Activated CD8-positive, alpha-beta memory T cell treated with anti-CD3 and anti-CD28 coated beads for 4 hours (primary cell): ENCODE results near the gene CUEDC1.
"Not testable (repeated sequence)": the region's sequence is repeated elsewhere in the genome, so short reads cannot be mapped to it uniquely, and the experiment has no call there.

Experiments
- DNase-seq, 2 donors: peaks; one replicate each; pipeline ENCODE4 v3.0.0-alpha.2; 2020; ENCODE audit warnings: low read depth in 2 of 2

The CUEDC1 gene

DNA sequence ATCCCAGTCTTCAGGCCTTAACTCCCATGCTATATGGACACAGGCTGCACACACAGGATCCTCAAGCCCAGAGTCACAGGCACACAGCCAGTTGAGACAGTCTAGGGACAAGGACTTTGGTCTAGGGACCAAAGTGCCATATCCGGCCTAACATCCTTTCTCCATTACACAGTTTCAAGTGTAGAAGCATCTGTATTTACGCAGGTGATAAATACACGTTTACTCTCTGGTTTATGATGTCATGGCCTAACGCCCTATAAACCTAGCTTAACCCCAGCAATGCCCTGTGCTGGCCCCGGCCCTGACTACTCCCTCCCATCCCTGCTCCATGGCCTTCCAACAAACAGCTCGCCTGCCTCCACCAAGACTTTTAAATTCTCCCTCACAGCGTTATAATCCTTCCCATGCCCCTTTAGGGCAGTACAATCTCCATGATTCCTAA lies 17.1 kb downstream of the CUEDC1 start:
- no peak for DNase-seq

DNA sequence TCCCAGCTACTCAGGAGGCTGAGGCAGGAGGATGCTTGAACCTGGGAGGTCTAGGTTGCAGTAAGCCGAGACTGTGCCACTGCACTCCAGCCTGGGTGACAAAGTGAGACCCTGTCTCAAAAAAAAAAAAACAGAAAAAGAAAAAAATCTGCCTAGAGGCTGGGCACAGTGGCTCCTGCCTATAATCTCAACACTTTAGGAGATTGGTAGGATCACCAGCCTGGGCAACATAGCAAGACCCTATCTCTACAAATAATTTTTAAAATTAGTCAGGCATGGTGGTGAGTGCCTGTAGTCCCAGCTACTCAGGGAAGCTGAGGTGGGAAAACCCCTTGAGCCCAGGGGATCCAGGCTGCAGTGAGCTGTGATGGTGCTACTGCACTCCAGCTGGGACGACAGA lies 17.7 kb downstream of the CUEDC1 start:
- DNase-seq, result no peak

DNA sequence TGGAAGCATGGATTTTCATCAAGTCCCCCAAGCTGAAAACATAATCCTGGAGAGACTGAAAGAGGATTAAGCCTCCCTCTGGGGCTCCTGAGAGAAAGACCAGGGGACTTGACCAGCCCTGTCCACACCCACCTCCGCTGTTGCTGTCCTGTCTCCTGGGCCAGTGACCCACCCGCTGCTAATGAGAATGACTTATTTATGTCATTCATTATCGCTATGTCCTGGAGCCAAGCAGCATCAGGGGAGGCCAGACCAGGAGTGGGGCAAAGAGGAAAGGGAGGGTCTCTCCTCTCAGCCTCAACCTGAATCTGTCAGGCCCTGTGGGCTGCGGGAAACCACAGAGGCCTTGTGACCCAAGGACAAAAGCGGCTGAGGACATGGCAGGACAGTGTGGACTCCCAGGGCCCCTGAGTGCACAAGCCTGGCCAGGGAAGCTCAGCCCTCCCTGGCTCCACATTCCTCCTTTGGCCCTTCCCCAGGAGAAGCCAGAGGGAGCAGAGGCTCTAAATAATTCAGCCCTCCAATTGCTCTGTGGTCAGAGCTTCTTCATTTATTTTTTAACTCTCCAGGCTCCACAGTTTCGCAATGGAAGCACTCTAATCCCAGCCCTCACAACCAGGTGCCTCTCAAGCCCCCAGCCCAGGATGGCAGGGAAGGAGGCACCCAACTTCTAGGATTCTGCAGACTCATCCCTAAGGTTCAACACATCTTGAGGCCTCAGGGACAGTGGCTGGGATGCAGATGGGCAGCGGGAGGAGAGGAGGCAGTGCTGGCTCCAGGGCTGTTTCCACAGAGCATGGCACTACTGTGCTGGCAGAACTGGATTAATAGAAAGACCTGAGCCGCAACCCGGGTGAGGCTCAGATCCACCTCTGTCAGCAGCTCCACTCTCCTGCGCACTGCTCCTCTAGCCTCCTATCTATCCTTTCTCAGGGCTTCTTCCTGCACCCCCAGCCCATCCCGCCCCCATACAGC lies 19.1 kb downstream of the CUEDC1 start:
- no peak for DNase-seq

DNA sequence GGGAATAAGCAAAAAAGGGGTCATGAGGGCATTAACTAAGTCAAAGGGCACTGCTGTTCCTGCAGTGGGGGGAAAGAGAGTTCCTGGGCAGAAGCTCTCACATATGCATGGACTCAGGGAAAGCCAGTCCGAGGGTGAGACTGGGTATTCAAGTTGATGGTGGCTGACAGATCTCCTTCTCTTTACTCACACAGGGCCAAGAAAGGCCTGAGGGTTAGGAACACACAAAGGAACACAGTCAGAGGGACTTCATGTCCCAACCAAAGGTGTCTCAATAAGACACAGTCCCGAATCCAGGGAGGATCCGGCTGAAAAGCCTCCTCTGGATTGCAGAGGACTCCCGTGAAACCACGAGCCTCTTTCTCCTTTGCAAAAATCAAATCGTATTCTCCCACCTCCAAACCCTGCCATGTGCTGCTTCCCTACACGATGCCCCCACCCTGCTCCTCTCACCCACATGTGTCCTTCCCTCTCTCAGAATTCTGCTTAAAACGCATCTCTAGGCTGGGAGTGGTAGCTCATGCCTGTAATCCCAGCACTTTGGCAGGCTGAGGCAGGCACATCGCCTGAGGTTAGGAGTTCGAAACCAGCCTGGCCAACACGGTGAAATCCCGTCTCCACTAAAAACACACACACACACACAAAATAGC lies 23.6 kb downstream of the CUEDC1 start:
- DNase-seq, result no peak

DNA sequence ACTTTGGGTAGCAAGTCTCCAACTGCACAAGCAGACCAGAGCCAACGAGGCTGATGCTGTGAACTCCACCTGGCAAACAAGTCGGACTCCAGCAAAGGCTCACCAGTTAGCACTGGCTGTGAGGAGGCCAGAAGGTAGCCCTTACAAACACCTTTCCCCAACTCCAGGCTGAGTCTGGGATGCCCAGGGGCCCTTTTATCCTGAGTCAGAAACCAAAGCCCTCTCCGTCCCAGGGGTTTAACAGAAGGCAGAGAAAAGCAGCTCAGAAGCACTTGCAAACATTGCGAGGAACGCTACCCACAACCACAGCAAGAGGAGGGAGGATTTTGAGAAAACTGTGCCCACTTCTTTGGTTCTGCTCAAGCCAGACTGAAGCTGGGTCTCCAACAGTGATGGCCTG lies 25.0 kb downstream of the CUEDC1 start:
- no peak for DNase-seq

DNA sequence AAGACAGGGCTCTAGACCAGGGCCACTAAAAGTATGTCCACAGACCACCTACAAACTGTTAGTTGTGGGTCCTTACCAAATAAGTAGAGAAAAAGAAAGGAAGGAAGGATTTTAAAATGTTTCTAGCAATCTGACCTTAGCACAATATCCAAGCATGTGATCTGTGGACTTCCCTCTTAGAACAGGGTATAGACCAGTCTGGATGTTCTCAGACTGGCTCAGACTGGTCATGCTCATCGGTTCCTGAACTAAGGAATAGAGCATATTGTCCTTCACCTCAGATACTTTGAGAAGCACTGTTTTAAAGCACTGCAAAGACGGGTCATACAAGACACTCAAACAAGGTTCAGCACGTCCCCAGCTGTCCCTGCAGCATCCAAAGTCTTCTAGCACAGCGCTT lies 25.8 kb downstream of the CUEDC1 start:
- DNase-seq, result no peak

DNA sequence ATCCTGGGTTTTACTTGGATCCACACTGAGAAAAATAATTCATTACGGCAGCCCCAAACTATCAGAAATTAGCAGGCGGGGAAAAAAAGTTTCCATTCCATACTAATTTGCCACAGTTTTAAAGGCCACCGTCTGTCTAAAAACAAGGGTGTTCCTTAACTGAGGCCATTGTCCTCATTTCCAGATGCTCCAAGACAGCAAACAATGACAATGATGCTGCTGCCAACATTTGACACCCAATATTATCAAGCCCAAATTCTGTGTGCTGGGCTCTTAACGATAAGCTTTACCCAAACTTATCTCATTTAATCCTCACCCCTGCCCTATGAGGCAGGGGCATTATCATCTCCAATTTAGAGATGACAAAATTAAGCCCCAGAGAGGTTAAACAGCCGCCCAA lies 26.3 kb downstream of the CUEDC1 start:
- DNase-seq, result no peak

DNA sequence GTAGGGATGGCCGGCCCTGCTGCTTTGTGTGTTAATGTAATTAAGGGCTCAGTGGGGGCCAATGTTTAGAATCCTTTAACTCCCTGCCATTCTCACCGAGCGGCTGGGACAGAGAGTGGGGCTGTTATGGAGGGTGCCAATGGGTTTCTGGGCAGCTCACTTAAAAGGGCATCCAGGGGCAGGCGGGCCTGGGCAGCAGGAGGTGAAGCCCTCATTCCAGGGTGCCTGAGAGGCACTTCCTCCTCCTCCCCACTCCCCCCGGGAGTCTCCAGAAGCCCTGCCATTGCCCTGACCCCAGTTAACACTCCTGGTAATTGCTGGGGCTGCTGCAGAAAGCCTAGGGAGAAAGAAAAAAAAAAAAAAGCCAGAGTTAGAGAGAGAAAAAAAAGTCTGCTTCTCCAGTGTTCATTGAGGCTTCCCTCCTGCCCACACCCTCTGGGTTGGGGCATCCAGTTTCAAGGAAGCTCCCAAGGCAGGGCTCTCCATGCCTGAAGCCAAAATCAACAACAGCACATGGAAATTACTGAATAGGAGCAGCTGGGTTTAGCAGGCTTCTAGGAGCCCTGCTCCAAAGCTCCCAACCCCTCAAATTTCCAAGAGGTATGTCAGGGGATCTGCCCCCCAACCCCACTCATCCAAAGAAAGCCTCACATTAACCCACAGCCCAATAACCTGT lies 28.0 kb downstream of the CUEDC1 start:
- DNase-seq, result no peak

DNA sequence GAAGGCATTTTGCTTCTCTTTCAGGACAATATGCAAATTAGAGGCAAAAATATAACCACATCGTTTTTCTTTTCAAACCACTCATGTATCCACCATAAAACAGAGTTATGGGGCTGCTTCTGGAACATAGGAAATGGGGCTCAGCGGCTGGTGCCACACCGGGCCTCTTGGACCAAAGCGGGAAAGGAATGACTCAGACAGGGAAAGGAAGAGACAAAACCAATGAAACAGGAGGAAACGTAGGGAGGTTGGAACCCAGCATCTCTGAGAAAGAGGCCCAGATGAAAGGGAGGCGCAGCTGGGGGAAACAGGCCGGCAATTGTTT lies 28.5 kb downstream of the CUEDC1 start:
- DNase-seq, result no peak

DNA sequence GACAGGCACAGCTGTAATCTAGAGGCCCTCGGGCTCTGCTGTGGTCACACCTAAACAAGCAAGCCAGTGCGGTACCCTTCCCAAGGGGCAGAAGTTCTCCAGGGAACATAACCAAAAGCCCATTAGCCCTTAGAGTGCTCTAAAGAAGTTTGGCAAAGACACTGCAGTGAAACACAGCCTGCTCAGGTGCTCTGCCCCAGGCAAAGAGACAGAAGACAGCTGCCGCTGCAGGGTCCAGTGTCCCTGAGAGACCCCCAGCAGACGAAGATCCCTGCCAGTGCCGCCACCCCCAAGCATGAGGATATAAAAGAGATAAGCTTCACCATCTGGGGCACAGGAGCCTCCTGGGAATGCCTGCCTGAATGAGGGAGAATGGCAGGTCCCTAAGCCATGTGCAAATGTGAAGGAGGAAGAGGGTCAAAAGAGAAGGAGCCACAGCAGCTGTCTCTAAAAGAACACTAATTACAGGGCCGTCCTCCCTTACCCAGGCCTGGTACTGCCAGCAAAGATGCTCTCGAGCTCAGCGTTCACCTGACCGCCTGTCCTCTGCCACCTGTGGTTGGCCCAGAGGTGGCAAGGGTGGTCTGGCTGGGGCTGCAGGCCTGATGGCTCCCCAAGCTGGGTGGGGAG lies 29.7 kb downstream of the CUEDC1 start:
- no peak for DNase-seq

DNA sequence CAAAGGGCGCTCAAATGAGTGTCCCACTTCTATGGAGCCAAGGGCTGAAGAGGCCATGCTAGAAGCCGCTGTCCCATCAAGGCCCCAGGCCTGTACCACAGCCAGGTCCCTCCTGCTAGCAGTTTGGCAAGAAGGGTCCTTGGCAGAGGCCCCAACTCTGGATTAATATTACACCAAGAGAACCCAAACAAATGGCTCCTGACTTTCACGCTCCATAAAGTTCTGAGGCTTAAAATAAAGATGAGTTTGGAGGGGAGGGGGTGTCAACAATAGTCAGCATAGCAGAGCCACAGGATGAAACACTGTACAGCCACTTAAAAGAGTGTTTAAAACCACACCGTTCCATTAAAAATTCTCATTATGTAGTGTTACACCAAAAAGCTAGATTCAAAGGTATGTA lies 30.5 kb downstream of the CUEDC1 start:
- no peak for DNase-seq

DNA sequence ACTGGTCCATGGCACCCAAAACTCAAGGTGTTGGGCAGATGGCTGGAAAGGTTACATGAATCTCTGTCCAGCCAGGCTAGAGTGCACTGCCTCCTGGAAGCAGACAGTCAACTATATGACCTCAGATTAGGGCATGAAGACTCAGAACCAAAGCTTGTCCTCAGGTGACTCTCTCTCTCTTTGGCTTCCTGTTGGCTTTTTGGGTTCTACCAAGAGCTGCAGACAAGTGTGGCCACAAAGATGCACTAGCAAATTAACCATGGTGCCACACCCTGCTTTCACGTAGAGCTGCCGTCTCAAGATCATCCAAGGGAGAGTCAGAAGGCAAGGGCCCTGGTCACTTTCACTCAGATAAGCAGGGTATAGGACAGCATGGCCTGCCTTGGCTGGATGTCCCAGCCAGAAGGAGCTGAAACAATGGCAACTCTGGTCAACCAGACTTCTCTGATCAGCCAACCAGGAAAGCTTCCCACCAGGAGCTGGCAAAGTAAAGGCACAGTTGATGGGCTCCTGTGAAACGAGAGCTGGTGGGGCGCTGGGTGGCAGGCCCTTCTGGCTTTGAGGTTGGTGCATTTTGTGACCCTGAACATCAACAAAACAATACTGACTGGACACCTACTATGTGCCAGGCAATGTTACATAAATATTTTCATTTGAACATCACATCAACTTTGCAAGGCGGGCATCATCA lies 31.9 kb downstream of the CUEDC1 start:
- no peak for DNase-seq

DNA sequence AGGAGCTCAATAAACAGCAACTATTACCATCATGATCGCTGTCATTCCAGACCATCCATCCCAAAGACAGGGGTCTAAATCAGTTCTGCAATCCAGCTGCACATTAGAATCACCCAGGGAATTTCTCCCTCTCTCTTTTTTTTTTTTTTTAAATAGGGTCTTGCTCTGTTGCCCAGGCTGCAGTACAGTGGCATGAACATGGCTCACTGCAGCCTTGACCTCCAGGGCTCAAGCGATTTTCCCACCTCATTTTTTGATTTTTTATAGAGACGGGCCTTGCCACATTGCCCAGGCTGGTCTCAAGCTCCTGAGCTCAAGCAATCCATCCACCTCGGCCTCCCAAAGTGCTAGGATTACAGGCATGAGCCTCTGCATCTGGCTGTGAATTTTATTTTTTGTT lies 32.5 kb downstream of the CUEDC1 start:
- DNase-seq, result not testable (repeated sequence)

DNA sequence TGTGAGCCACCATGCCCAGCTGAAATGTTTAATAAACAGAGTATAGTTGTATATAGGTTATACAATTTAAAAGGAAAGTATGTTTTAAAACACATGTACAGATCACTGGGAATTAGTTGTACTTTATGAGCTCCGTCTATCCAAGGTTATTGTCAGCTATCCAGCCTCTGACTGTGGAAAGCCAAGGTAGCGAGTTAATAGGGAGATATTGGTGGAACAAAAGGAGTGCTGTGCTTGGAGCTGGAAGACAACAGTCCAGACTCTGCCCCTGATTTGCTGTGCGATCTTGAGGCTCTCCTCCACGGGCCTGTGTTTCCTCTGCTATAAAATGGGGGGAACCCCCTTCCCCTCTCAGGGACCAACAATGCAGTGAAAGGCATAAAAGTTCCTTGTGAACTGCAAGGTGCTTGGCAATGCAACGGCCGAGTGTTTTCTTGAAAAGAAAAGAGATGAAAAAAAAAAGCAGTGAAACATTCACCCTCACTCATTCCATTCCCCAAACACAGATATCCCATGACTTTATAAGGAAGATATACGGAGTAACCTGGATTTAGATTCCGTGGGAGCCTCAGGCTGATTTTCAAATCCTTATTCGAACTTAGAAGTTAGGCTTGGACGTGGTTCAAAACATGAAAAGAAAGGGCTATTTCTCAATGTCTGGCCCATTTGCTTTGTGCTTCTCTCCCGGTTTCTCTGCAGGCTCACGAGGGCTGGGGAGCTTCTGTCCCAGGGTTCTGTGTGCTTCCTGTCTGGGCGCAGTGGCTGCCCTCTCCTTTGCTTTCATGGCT lies 34.1 kb downstream of the CUEDC1 start:
- DNase-seq, result no peak

DNA sequence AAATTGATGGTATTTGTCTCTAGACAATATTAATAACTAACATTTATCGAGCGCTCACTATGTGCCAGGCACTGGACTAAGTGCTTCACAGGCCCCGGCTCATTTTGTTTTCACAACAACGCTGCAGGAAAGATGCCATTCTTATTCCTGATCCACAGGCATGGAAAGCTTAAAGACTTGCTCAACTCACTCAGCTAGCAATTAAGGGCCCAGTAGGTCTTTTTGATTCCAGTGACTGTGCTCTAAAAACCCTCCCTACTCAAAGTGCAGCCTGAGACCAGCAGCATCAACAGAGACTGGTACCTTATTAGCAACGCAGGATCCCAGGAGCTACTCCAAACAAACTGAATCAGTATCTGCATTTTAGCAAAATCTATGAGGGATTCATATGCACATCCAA lies 35.3 kb downstream of the CUEDC1 start:
- no peak for DNase-seq

DNA sequence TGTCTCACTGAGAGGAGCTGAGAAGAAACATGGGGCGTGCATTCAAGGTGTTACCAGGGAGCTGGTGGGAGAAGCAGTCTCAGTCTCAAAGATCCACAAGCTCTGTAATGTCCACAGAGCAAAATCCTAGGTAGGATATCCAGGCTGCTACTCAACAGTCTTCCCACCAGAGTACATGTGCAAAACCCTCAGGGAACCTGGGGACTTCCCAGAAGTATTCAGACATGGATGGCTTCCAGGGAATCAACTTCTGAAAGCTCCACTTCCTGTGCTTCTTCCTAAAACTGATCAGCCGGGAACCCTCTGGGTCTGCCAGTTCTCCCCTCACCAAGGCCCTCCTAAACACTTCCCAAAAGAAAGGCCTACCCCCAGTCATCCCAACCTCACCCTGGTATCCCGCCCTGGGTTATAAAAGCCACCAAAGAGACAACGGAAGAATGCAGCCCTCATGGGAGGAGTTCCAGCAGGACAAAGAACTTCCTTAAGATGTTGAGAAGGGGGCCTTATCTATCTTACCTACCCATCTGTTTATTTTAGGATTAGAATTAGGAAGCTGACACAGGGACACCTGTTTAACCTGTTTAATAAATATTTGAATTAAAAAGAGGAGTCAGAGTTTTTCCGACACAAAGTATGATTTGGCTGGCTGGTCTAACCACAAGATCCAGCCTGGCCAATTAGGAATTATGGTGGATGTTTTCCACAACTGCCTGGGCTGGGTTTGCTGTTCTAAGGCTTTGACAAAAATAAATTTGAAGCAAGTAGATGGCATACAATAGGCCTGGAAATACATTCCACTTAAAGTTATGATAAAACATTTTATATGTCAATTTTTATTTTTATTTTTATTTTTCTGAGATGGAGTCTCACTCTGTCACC lies 37.0 kb downstream of the CUEDC1 start:
- DNase-seq, result no peak

DNA sequence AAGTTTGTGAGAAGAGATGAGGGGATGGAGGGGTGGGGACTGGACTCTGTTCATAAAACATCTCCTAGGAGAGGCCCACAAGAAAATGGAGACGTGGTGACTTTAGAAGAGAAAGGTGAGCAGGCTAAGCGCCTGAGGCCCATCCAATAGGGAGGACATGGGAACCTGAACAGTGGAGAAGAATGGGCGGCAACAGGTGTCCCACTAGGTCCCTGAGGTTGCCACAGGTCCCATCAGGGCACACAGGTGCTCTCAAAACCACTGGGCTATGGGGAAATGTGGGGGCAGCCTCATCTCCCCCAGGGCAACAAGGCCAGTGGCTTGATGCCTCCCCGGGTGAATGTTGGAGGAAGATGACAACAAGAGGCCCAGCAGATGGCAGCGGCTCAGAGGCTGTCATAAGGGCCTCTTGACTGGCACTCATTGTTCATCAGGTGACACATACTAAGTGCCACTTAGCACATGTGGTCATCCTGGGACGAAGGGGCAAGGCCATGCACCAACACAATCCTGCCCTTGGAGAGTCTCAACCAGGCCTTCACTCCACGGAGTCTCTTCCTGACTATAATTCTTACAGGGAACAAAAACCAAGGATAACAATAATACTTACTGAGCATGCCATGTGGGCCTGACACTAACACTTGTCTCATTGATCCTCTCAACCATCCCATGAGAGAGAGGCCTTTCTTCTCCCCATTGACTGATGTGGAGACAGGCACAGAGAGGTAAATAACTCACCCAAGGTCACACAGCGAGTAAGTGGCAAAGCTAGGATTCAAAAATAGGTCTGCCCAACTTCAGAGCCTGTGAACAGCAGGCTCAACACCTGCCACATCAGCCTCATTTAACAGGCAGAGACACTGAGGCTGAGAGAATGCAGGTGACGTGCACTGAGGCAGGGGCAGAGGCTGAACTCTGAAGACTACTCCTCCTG lies 38.0 kb downstream of the CUEDC1 start:
- no peak for DNase-seq

DNA sequence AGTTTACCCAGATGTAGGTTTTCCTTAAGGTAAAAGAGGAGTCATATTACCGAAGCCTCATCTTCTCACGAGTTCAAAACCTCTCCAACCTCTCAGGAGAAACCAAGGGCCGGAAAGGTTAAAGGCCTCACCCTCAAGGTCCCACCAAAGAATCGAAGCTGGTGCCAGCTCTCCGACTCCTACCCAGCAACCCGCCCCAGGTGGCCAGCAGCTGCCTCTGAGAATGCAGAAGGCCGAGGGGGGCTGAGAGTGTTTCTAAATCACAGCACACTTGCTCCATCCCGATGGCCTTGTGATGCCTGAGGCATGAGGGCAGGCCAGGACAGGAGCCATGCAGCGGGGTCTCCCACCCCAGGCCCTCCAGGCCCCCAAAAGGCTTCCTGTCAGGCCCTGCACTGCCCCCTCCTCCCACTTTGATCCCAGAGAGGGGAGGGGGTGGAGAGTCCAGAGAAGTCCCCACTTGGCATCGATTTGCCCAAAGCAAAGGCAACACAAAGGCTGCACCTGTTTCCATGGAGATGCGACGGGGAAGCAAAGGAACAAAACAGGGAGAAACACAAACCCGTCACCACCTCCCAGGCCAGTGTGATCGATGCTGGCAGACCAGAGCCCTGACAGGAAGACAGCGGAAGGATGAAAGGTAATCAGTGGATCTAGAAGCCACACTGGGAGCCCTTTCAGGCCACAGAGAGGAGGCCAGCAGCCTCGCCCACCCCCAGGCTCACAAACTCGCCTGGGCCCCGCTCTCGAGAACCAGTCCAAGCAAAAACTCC lies 39.0 kb downstream of the CUEDC1 start:
- DNase-seq, result no peak
